OCI-LY7 (cell line): ENCODE results near the gene ZCCHC4. TPM values are rescaled to one million over a fixed set of nuclear protein-coding genes. Genes with fewer than 3 reads are reported as not detected.

Experiments used
- BruUV-seq: library from RNA; stranded (reverse); fragments of 400-500 nt; replicated peaks from 2 replicates; lab custom pipeline; 2021; lab: Mats Ljungman, UMichigan
- CTCF ChIA-PET: fragments of 300-600 bp; sonication (Branson Sonifier 250); formaldehyde crosslinking; loops from one replicate; lab custom pipeline; 2022; ENCODE audit warnings: antibody characterized with exemption; ENCODE audit not compliant: unreplicated experiment; lab: Charles Lee
- POLR2A ChIA-PET: fragments of 300-600 bp; sonication (Branson Sonifier 250); formaldehyde crosslinking; loops from one replicate; lab custom pipeline; 2022; ENCODE audit warnings: antibody characterized with exemption; lab: Charles Lee
- DNase-seq: peaks from one replicate; pipeline ENCODE4 v3.0.0-alpha.2; 2015; ENCODE audit warnings: low spot score
- H2AFZ ChIP-seq: fragments of 200-600 bp; sonication (generic), shearing (Covaris generic); 2 replicates; pipeline ENCODE4 v1.6.1; 2014; ENCODE audit warnings: mild to moderate bottlenecking, antibody characterized with exemption, low read length, moderate library complexity
- H3K27ac ChIP-seq: fragments of 200-600 bp; sonication (generic); 2 replicates; pipeline ENCODE4 v1.5.1; 2014; ENCODE audit warnings: mixed run types, low read depth, mild to moderate bottlenecking, moderate library complexity, low read length, inconsistent platforms; ENCODE audit not compliant: poor library complexity, severe bottlenecking
- H3K36me3 ChIP-seq: fragments of 200-600 bp; sonication (generic); 2 replicates; pipeline ENCODE4 v1.6.1; 2014; ENCODE audit warnings: mild to moderate bottlenecking, antibody characterized with exemption, low read length, moderate library complexity, mixed read lengths; ENCODE audit not compliant: insufficient read depth
- H3K4me1 ChIP-seq: fragments of 200-600 bp; sonication (generic); 2 replicates; pipeline ENCODE4 v1.5.1; 2014; ENCODE audit warnings: mild to moderate bottlenecking, low read length; ENCODE audit not compliant: insufficient read depth, poor library complexity, severe bottlenecking
- H3K4me2 ChIP-seq: fragments of 200-600 bp; sonication (generic); 2 replicates; pipeline ENCODE4 v1.6.1; 2014; ENCODE audit warnings: mild to moderate bottlenecking, low read length
- H3K4me3 ChIP-seq: fragments of 200-600 bp; sonication (generic); 2 replicates; pipeline ENCODE4 v1.5.1; 2014; ENCODE audit warnings: mild to moderate bottlenecking, low read depth, low read length; ENCODE audit not compliant: poor library complexity, severe bottlenecking
- H3K79me2 ChIP-seq: fragments of 200-600 bp; sonication (generic); 2 replicates; pipeline ENCODE4 v1.6.1; 2016; ENCODE audit warnings: low read depth, mild to moderate bottlenecking, low read length, moderate library complexity, mixed read lengths; ENCODE audit not compliant: insufficient read depth
- H3K9me2 ChIP-seq: fragments of 200-600 bp; sonication (generic); 2 replicates; pipeline ENCODE4 v1.6.1; 2016; ENCODE audit warnings: mild to moderate bottlenecking, low read length, mixed read lengths; ENCODE audit not compliant: insufficient read depth
- H3K9me3 ChIP-seq: fragments of 200-600 bp; sonication (generic); 2 replicates; pipeline ENCODE4 v1.6.1; 2014; ENCODE audit warnings: mild to moderate bottlenecking, mixed run types, low read length, mixed read lengths
- H4K20me1 ChIP-seq: fragments of 200-600 bp; sonication (generic); 2 replicates; pipeline ENCODE4 v1.6.1; 2014; ENCODE audit warnings: mild to moderate bottlenecking, antibody characterized with exemption, low read length, moderate library complexity, mixed read lengths; ENCODE audit not compliant: insufficient read depth
- EZH2phosphoT487 ChIP-seq: fragments of 200-600 bp; sonication (generic); IDR thresholded peaks from 2 replicates; pipeline ENCODE4 v1.6.1; 2018; ENCODE audit warnings: low read depth, borderline replicate concordance, mild to moderate bottlenecking, mixed run types, antibody characterized with exemption, low read length, moderate library complexity, mixed read lengths
- intact Hi-C: fragments of 100-400 bp; cut with micrococcal nuclease; formaldehyde crosslinking; loops from one replicate; pipeline ENCODE4 v1.10.0; 2022; ENCODE audit not compliant: unreplicated experiment
- total RNA-seq, 2 experiments: library from RNA; depleted of rRNA in 1 of 2; stranded (reverse); fragments of >200 nt in 1 of 2; shearing (Covaris generic) in 1 of 2; gene quantifications; 2 replicates each; pipeline ENCODE4 v1.2.3, GENCODE V29; 2014 to 2022
- TF ChIP-seq, protein P1 (sequence below): fragments of 200-600 bp; sonication (generic); conservative IDR thresholded peaks from 2 replicates; pipeline ENCODE4 v1.5.1; 2014; ENCODE audit warnings: mild to moderate bottlenecking, antibody characterized with exemption, low read length, moderate library complexity, mixed read lengths

ZCCHC4 gene
- total RNA-seq, 2 experiments from 2014 or later, result 14.9 to 15.2 TPM

DNA sequence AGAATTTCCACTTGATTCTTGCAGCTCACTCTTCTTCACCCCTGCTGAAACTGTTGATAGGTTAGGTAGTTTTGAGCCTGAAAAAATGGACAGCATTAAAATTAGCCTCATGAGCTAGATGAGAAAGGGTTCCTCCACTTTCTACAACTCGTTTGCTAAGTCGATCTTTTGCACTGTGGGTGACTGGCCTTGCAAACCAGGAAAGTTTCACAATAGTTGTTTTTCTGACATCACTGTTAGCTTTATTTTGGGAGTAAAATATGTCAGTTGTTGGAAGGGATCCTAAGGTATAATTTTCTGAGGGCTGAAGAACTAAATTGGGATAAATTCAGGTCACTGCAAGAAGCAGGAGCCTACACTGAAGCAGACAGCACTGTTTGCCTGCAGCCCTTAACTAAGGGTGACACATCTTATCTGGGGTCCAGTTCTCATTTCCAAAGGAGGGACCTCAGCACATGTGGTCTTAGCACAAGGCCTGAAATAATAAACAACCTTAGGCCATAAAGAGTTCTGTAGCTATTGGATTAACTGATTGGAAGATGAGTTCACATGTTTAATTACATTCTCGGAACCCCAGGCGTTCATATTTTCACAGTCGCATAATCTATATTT lies 93.6 kb downstream of the ZCCHC4 start:
- Histone ChIP-seq H4K20me1 (no peaks in the 10 kb centered on the region), H3K36me3 (peaks cover 91% of the 10 kb centered on the region), H3K4me2 (no peak overlapping the region), H3K4me1 (no peaks in the 10 kb centered on the region), H3K27ac (no peak overlapping the region), H3K79me2 (no peaks in the 10 kb centered on the region), H3K9me3 (no peaks in the 10 kb centered on the region), H3K9me2 (no peaks in the 10 kb centered on the region), H3K4me3 (no peak overlapping the region), H2AFZ (no peak overlapping the region)
- POLR2A ChIA-PET, result interaction anchor here (0.6 to 0.8 kb wide), 3 partner anchors 9 to 454 kb away, joined by 3 read pairs; no protein-coding TSS in a partner anchor
- CTCF ChIA-PET, result no interaction called here
- intact Hi-C loops, result no loop called here
- no peak for TF ChIP-seq EZH2phosphoT487
- TF ChIP-seq, protein P1, sequence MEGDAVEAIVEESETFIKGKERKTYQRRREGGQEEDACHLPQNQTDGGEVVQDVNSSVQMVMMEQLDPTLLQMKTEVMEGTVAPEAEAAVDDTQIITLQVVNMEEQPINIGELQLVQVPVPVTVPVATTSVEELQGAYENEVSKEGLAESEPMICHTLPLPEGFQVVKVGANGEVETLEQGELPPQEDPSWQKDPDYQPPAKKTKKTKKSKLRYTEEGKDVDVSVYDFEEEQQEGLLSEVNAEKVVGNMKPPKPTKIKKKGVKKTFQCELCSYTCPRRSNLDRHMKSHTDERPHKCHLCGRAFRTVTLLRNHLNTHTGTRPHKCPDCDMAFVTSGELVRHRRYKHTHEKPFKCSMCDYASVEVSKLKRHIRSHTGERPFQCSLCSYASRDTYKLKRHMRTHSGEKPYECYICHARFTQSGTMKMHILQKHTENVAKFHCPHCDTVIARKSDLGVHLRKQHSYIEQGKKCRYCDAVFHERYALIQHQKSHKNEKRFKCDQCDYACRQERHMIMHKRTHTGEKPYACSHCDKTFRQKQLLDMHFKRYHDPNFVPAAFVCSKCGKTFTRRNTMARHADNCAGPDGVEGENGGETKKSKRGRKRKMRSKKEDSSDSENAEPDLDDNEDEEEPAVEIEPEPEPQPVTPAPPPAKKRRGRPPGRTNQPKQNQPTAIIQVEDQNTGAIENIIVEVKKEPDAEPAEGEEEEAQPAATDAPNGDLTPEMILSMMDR, result no peak
- DNase-seq, result no peak
- no TSS peak for BruUV-seq

DNA sequence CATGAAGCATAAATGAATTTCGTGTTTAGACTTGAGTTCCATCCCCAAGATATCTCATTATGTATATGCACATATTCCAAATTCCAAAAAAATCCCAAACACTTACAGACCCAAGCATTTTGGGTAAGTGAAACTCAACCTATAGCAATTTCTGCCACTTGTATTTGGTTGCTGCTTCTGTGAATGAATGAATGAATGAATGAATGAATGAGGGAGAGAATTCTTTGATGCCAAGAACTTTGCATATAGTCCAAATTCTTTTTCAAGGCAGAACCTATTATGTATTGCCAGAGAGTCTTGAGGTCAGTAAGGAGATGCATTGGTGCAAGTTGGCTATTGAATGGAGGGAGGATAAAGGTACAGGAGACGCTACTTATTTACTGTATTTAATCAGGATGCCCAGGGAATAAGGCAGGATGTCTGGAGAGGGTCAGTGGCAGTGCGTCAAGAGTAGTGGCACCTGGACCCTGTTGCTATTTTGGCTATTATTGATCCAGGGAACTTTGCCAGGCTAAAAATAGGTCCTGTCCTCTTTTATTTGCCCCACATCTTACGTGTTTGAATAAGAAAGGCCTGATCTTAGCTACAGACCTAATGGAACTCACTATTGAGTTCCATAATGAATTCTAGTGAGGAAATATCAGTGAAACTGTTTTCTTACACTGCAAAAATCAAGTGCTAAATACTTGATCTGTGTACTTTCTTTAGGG lies 98.4 kb downstream of the ZCCHC4 start:
- H4K20me1 ChIP-seq, result no peaks in the 10 kb centered on the region
- TF ChIP-seq, protein P1, result no peak
- TF ChIP-seq EZH2phosphoT487, result no peak
- H3K27ac ChIP-seq, result no peak overlapping the region
- H3K9me3 ChIP-seq, result no peaks in the 10 kb centered on the region
- no peaks in the 10 kb centered on the region for H3K4me1 ChIP-seq
- ChIA-PET POLR2A (no interaction called here), CTCF (no interaction called here)
- H2AFZ ChIP-seq, result no peak overlapping the region
- H3K4me2 ChIP-seq, result no peak overlapping the region
- intact Hi-C loops, result no loop called here
- no peak for DNase-seq
- no peak overlapping the region for H3K4me3 ChIP-seq
- no TSS peak for BruUV-seq
- no peaks in the 10 kb centered on the region for H3K9me2 ChIP-seq
- no peaks in the 10 kb centered on the region for H3K79me2 ChIP-seq
- H3K36me3 ChIP-seq, result peaks cover 97% of the 10 kb centered on the region

DNA sequence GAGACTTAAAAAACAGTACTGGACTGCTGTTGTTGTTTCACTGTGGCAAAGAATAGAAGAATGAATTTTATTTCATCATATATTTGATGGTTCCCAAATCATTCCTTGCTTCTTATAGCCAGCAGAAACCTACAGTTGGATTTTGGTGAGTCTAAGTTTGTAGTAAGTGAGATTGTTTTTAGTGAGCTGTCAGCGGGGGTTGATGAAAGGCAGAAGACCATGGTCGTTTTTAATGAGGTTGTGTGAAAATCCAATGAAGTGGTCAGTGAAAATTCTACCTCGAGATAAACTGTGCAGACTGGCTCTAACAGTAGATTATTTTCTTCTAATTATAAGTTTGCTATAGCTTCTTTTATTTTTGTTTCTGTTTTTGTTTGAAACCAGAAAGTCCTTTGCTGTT lies 100.7 kb downstream of the ZCCHC4 start:
- Histone ChIP-seq H3K36me3 (peaks cover 100% of the 10 kb centered on the region), H3K4me3 (no peak overlapping the region), H3K9me3 (no peaks in the 10 kb centered on the region), H3K4me1 (no peaks in the 10 kb centered on the region), H3K4me2 (no peak overlapping the region), H2AFZ (no peak overlapping the region), H3K27ac (no peak overlapping the region), H3K9me2 (no peaks in the 10 kb centered on the region), H3K79me2 (no peaks in the 10 kb centered on the region), H4K20me1 (no peaks in the 10 kb centered on the region)
- ChIA-PET CTCF (no interaction called here), POLR2A (interaction anchor here (0.6 to 1.1 kb wide), 5 partner anchors 9 to 726 kb away, joined by 3 to 4 read pairs (median 3); no protein-coding TSS in a partner anchor)
- no peak for DNase-seq
- intact Hi-C loops, result no loop called here
- TF ChIP-seq, protein P1, result no peak
- TF ChIP-seq EZH2phosphoT487, result no peak
- no TSS peak for BruUV-seq
